SU-DHL-6 (cell line): ENCODE data around the gene ACOX1.

ENCODE experiments used
- CTCF ChIP-seq: fragments of 200-600 bp; sonication (generic); IDR thresholded peaks from one replicate; pipeline ENCODE4 v1.5.1; 2017; ENCODE audit warnings: antibody characterized with exemption, mild to moderate bottlenecking, low read length, moderate library complexity; ENCODE audit not compliant: insufficient read depth, poor library complexity, severe bottlenecking
- EZH2phosphoT487 ChIP-seq: fragments of 200-600 bp; sonication (generic), shearing (Covaris generic); conservative IDR thresholded peaks from 2 replicates; pipeline ENCODE4 v1.6.1; 2018; ENCODE audit warnings: mild to moderate bottlenecking, antibody characterized with exemption, low read length, moderate library complexity, mixed read lengths

DNA sequence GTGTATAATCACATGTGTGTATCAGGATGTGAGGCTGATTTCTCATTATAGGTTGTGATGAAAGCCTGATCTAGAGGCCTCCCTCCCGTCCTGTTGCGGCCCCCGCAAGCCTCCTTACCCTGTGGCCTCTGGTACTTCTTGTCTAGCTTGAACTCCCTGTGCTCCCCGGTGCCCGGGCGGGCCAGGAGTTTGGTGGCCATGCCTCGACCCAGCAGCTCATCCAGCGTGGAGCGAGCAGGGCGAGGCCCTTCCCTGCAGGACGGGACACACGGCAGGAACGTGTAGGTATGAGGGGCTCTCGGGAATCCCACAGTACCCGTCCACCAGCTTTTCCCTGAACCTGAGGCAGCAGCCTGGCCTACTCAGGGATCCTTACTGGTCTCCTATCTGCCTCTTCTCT, 53.1 kb downstream of the ACOX1 start:
- TF ChIP-seq CTCF: no peak
- no peak for TF ChIP-seq EZH2phosphoT487
